Subcutaneous abdominal adipose tissue (tissue), 5 donors: Measurements from ENCODE around the gene SP2.

ENCODE experiments used
- H3K27ac ChIP-seq: one replicate; pipeline ENCODE4 v1.7.0; 2013; ENCODE audit warnings: low read depth, mild to moderate bottlenecking, inconsistent platforms, low read length, moderate library complexity
- H3K27me3 ChIP-seq, 5 donors: one replicate each; pipeline ENCODE4 v1.7.0; 2013; ENCODE audit warnings: low read length in 5 of 5, inconsistent platforms in 1 of 5; ENCODE audit not compliant: control insufficient read depth in 5 of 5, insufficient read depth in 4 of 5
- H3K36me3 ChIP-seq, 5 donors: one replicate each; pipeline ENCODE4 v1.7.0; 2013; ENCODE audit warnings: low read length in 5 of 5; ENCODE audit not compliant: control insufficient read depth in 5 of 5, insufficient read depth in 5 of 5
- H3K4me1 ChIP-seq, 5 donors: one replicate each; pipeline ENCODE4 v1.7.0; 2013; ENCODE audit warnings: low read length in 5 of 5, mild to moderate bottlenecking in 3 of 5, moderate library complexity in 1 of 5; ENCODE audit not compliant: control insufficient read depth in 5 of 5, insufficient read depth in 5 of 5
- H3K4me3 ChIP-seq, 5 donors: one replicate each; pipeline ENCODE4 v1.7.0; 2013; ENCODE audit warnings: low read length in 5 of 5, low read depth in 1 of 5
- H3K9ac ChIP-seq, 5 donors: one replicate each; pipeline ENCODE4 v1.7.0; 2013; ENCODE audit warnings: low read length in 5 of 5, mild to moderate bottlenecking in 4 of 5, moderate library complexity in 3 of 5
- H3K9me3 ChIP-seq, 5 donors: one replicate each; pipeline ENCODE4 v1.7.0; 2013; ENCODE audit warnings: low read length in 5 of 5; ENCODE audit not compliant: control insufficient read depth in 5 of 5
- donor health status: healthy.
- donor health status: healthy.
- donor health status: healthy.
- donor health status: healthy.
- donor health status: healthy.

The SP2 gene

DNA sequence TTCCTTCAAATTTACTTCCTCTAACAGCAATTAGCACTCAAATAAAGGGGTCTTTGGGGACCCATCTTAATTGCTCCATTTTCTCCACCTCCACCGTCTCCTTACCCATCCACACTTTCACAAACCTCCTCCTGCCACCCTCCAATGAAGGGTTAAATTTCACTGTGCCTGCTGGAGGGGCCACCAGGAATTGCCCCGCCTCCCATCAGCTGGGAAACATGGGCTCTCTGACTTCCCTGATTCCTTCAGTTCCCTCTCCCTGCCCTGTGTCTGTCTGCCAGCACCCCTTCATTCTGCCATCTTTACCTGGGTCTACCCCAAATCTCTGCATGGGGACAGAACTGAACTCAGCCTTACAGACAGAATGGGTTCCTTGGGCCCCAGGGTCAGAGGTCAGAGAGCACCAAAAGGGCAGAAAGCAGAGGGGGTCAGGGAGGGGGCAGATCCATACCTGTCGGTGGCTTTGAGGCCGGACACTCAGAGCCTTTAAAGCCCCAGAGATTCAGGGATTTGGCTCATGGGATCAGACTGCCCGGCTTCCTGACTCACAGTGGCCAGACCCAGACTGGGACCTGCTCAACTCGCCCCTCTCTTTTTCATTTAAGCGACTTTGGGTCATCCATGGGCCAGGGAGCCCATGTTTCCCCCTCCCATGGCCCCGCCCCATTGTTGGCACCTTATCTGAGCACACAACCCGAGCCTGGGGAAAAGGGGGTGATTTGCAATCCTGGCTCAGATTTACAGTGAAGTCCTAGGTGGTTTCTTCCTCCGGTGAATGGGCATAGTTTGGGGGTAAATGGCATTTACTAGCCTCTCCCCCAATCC, 17.6 kb upstream of the SP2 start:
- H3K27me3 ChIP-seq, result peaks cover 0 to 15% (median 5%) of the 10 kb centered on the region in 5 donors
- H3K27ac ChIP-seq, result no peak overlapping the region
- no peaks in the 10 kb centered on the region for H3K9me3 ChIP-seq
- H3K4me1 ChIP-seq, result peaks cover 10 to 31% (median 25%) of the 10 kb centered on the region in 5 donors
- H3K9ac ChIP-seq, result no peak overlapping the region
- H3K4me3 ChIP-seq, result no peak overlapping the region
- no peaks in the 10 kb centered on the region for H3K36me3 ChIP-seq

DNA sequence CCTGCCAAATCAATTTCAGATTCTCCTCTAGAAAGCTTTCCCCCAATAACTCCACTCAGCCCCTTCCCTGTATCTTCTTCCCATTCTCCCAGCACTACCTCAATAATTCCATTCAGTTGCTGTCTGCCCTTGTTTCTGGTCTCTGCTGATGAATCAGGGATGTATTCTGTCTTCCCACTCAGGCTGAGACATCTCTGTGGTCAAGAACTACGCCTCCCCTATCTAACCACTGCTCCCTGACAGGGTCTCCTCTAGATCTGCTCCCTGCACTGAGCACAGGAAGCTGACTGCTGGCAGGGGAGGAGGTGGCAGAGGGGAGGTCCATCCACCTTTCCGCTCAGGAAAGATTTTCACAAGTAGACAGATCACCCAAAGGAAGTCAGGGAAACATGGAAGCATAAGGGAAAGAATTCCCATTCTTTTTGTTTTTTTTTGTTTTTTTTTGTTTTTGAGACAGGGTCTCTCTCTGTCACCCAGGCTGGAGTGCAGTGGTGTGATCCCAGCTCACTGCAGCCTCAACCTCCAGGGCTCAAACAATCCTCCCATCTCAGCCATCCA, 16.9 kb upstream of the SP2 start:
- H3K27ac ChIP-seq, result no peak overlapping the region
- no peaks in the 10 kb centered on the region for H3K36me3 ChIP-seq
- peaks cover 10 to 38% (median 28%) of the 10 kb centered on the region in 5 donors for H3K4me1 ChIP-seq
- peaks cover 0 to 15% (median 5%) of the 10 kb centered on the region in 5 donors for H3K27me3 ChIP-seq
- H3K9ac ChIP-seq, result no peak overlapping the region
- no peak overlapping the region for H3K4me3 ChIP-seq
- no peaks in the 10 kb centered on the region for H3K9me3 ChIP-seq

GRCh38 chr17:47879776-47880454, 16.1 kb upstream of the SP2 start:
- no peak overlapping the region for H3K4me3 ChIP-seq
- no peak overlapping the region for H3K27ac ChIP-seq
- no peaks in the 10 kb centered on the region for H3K36me3 ChIP-seq
- peaks cover 10 to 43% (median 32%) of the 10 kb centered on the region in 5 donors for H3K4me1 ChIP-seq
- H3K9ac ChIP-seq, result no peak overlapping the region
- H3K27me3 ChIP-seq, result peaks cover 0 to 15% (median 5%) of the 10 kb centered on the region in 5 donors
- no peaks in the 10 kb centered on the region for H3K9me3 ChIP-seq

GRCh38 chr17:47882247-47882646, 13.8 kb upstream of the SP2 start:
- no peak overlapping the region for H3K27ac ChIP-seq
- H3K4me3 ChIP-seq, result peak overlapping the region; percentile 19 to 59 (median 53)

DNA sequence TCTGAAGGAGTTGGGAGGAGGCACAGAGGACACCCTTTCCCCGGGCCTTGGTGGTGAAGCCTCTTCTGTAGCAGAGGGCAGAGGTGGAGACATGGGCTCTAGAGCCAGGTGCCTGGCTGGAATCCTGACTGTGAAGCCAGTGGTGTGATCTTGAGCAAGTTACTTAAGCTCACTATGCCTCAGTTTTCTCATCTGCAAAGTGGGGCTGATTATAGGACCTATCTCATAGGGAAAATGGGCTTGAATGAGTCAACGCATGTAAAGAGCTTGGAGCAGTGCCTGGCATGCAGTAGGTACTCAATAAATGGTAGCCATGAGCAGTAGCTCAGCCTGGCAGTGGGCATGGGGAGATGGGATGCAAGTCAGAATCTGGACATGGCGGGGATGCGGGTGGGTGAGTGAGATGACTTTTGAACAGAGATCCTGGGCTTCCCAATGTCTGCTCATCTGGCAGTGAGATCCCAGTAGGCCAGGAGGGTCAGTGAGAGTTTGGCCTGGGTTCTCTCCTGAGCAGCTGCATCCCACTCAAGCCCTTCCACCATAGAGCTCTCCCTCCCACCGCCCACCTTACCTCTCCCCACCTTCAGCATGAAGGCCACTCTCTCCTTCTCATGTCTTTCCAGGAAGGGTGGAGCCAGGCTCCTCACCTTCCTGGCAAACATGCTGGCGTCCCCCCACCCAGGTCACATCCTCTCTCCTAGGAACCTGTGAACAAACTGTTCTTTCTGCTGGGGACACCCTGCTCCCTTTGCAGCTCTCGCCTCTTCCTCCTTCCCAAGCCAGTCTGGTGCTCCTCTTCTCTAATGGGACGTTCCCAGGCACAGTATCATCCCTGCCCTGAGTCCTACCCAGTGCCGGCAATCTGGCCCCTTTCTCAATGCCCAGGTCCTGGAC, 13.1 kb upstream of the SP2 start:
- no peaks in the 10 kb centered on the region for H3K9me3 ChIP-seq
- peak overlapping the region in 1 of 5 donors; percentile 32 for H3K9ac ChIP-seq
- peak overlapping the region; percentile 19 to 59 (median 53) for H3K4me3 ChIP-seq
- no peaks in the 10 kb centered on the region for H3K36me3 ChIP-seq
- peaks cover 0 to 6% (median 0%) of the 10 kb centered on the region in 5 donors for H3K27me3 ChIP-seq
- no peak overlapping the region for H3K27ac ChIP-seq
- peaks cover 7 to 33% (median 21%) of the 10 kb centered on the region in 5 donors for H3K4me1 ChIP-seq

More at GRCh38 chr17:47882247-47882646, 13.8 kb upstream of the SP2 start:
- peaks cover 0 to 13% (median 3%) of the 10 kb centered on the region in 5 donors for H3K27me3 ChIP-seq
- H3K9ac ChIP-seq, result peak overlapping the region in 1 of 5 donors; percentile 32
- peaks cover 7 to 33% (median 21%) of the 10 kb centered on the region in 5 donors for H3K4me1 ChIP-seq
- no peaks in the 10 kb centered on the region for H3K9me3 ChIP-seq
- no peaks in the 10 kb centered on the region for H3K36me3 ChIP-seq

DNA sequence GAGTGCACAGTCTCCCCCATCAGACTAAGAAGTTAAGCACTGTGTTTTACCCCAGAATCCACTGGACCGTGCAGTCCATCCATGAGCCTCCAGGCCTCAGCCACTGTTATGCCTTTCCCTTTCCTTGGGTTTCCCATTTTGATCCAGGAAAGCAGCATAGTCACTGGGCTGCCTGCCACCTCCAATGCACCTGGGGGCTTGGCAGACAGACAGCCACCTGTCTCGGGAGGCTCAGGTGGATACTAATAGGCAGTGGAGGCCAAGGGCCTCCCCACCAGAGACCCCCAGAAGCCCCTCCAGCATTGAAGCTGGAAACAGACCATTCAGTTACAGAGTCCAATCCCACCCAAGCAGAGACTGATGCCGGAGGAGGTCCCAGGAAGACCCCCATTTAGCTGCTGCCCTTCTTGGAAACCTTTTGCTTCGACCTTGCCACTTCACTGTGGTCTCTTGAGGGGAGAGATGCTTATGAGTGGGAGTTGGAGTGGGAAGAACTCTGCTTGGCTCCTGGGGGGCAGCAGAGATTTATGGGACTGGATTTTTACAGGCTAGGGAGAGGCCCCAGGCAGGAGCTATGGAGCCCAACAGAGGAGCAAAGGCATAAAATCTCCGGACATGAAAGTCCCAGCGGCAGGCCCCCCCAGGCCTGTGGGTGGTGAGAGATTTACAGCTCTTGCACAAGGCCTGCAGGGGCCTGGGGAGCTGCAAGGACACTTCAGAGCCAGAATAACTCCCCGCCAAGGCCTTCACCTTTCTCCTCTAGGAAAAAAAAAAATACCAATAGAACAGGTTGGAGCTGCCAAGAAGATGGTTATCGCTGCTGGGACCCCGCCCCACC, 12.2 kb upstream of the SP2 start:
- H3K4me3 ChIP-seq, result no peak overlapping the region
- H3K9ac ChIP-seq, result peak overlapping the region in 1 of 5 donors; percentile 6
- H3K9me3 ChIP-seq, result no peaks in the 10 kb centered on the region
- H3K36me3 ChIP-seq, result no peaks in the 10 kb centered on the region
- H3K27me3 ChIP-seq, result no peaks in the 10 kb centered on the region
- H3K4me1 ChIP-seq, result peaks cover 7 to 33% (median 21%) of the 10 kb centered on the region in 5 donors
- H3K27ac ChIP-seq, result no peak overlapping the region

GRCh38 chr17:47884427-47884740, 11.7 kb upstream of the SP2 start:
- Histone ChIP-seq H3K27me3 (no peaks in the 10 kb centered on the region), H3K9me3 (no peaks in the 10 kb centered on the region), H3K4me3 (no peak overlapping the region), H3K36me3 (no peaks in the 10 kb centered on the region), H3K27ac (no peak overlapping the region), H3K9ac (no peak overlapping the region), H3K4me1 (peaks cover 7 to 33% (median 21%) of the 10 kb centered on the region in 5 donors)

DNA sequence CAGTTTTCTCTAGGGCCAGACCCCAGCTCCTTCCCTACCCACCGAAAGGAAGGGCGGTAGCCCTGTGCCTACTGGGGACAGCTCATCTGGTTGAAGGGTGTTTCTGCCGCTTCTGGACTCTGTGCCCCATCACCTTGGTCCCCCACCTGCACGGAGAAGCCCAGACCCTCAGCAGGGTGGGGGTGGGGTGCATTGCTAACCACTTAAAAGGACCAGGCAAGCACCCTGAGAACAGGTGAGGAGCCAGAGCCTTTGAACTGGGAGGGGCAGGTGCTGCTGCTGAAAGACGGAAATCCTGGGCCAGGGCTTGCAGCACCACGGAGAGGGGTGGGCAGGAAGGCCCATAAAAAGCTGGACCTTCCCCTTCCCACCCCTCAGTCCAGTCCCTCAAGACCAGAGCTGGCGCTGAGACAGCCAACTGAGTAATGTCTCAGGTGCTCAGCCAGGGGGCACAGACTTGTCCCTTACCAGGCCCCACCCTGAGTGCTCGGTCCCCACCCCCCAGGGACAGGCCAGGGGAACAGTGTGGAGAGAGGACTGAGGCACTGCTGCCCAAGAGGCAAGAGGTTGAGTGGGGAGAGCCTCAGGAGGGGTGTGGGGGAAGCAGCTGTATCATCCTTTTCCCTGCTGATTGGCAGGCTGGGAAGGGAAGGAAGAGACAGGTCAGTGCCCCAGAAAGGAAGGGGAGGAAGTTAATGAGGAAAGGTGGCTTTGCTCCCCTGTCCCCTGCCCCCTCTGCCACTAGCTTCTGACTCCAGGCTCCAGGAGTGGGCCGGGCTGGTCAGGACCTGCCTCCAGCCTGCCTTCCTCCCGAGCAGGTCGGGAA, 10.9 kb upstream of the SP2 start:
- Histone ChIP-seq H3K9me3 (no peaks in the 10 kb centered on the region), H3K4me3 (no peak overlapping the region), H3K9ac (no peak overlapping the region), H3K36me3 (no peaks in the 10 kb centered on the region), H3K27me3 (no peaks in the 10 kb centered on the region), H3K4me1 (peaks cover 7 to 34% (median 21%) of the 10 kb centered on the region in 5 donors), H3K27ac (no peak overlapping the region)
